DOHH2 (cell line): ENCODE data around the gene IPO8.

Experiments used
- H3F3A ChIP-seq: fragments of 200-600 bp; sonication (generic), shearing (Covaris generic); 2 replicates; pipeline ENCODE4 v1.6.0; 2016; ENCODE audit warnings: antibody characterized with exemption, mild to moderate bottlenecking; ENCODE audit not compliant: control insufficient read depth, insufficient read depth
- H3K27ac ChIP-seq: fragments of 200-600 bp; sonication (generic); 2 replicates; pipeline ENCODE4 v1.5.1; 2014; ENCODE audit warnings: low read depth, mild to moderate bottlenecking, low read length, moderate library complexity
- H3K27me3 ChIP-seq: fragments of 200-600 bp; sonication (generic); 2 replicates; pipeline ENCODE4 v1.6.1; 2014; ENCODE audit warnings: mild to moderate bottlenecking, low read length, mixed read lengths; ENCODE audit not compliant: control insufficient read depth
- H3K36me3 ChIP-seq: fragments of 200-600 bp; sonication (generic); 2 replicates; pipeline ENCODE4 v1.6.1; 2014; ENCODE audit warnings: mild to moderate bottlenecking, low read length, moderate library complexity, mixed read lengths; ENCODE audit not compliant: control insufficient read depth
- H3K4me1 ChIP-seq: fragments of 200-600 bp; sonication (generic); 2 replicates; pipeline ENCODE4 v1.6.1; 2014; ENCODE audit warnings: mild to moderate bottlenecking, low read length, mixed read lengths; ENCODE audit not compliant: control insufficient read depth
- H3K4me2 ChIP-seq: fragments of 200-600 bp; sonication (generic); 2 replicates; pipeline ENCODE4 v1.6.0; 2014; ENCODE audit warnings: mild to moderate bottlenecking, low read length, moderate library complexity
- H3K4me3 ChIP-seq: fragments of 200-600 bp; sonication (generic); 2 replicates; pipeline ENCODE4 v1.5.1; 2014; ENCODE audit warnings: mild to moderate bottlenecking, low read length, mixed read lengths
- H3K79me2 ChIP-seq: fragments of 200-600 bp; sonication (generic); 2 replicates; pipeline ENCODE4 v1.6.1; 2014; ENCODE audit warnings: mild to moderate bottlenecking, low read length, mixed read lengths; ENCODE audit not compliant: control insufficient read depth
- H3K9me2 ChIP-seq: fragments of 200-600 bp; sonication (generic); replicated peaks from 2 replicates; pipeline ENCODE4 v1.6.1; 2014; ENCODE audit warnings: mild to moderate bottlenecking, low read length, mixed read lengths; ENCODE audit not compliant: control insufficient read depth
- H3K9me3 ChIP-seq: fragments of 200-600 bp; sonication (generic); 2 replicates; pipeline ENCODE4 v1.6.1; 2014; ENCODE audit warnings: antibody characterized with exemption, low read length, mixed read lengths; ENCODE audit not compliant: control insufficient read depth, insufficient read depth
- H4K20me1 ChIP-seq: fragments of 200-600 bp; sonication (generic); 2 replicates; pipeline ENCODE4 v1.6.0; 2014; ENCODE audit warnings: low read depth, mild to moderate bottlenecking, antibody characterized with exemption, low read length, moderate library complexity; ENCODE audit not compliant: control insufficient read depth, insufficient read depth
- EZH2phosphoT487 ChIP-seq: fragments of 200-600 bp; sonication (generic); IDR thresholded peaks from 2 replicates; pipeline ENCODE4 v1.6.1; 2017; ENCODE audit warnings: borderline replicate concordance, mild to moderate bottlenecking, antibody characterized with exemption, low read length, moderate library complexity, mixed read lengths
- TF ChIP-seq, protein P1 (sequence below): fragments of 200-600 bp; sonication (generic); IDR thresholded peaks from one replicate; pipeline ENCODE4 v1.5.1; 2014; ENCODE audit warnings: antibody characterized with exemption, mild to moderate bottlenecking, low read depth, low read length; ENCODE audit not compliant: poor library complexity, severe bottlenecking

The IPO8 gene

DNA sequence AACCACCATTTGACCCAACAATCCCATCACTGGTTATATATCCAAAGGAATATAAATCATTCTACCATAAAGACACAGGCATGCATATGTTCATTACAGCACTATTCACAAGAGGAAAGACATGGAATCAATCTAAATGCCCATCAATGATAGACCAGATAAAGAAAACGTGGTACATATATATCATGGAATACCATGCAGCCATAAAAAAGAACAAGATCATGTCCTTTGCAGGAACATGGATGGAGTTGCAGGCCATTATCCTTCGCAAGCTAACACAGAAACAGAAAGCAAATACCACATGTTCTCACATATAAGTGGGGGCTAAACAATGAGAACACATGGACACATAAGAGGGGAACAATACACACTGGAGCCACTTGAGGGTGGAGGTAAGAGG is 43.4 kb upstream of the IPO8 start:
- Histone ChIP-seq H3K9me2 (no peaks in the 10 kb centered on the region), H3K9me3 (no peaks in the 10 kb centered on the region), H3K27me3 (no peaks in the 10 kb centered on the region), H3K36me3 (peaks cover 5% of the 10 kb centered on the region; the same call in 1 of the 2 replicates), H3K4me1 (no peaks in the 10 kb centered on the region), H3K79me2 (no peaks in the 10 kb centered on the region), H3F3A (no peaks in the 10 kb centered on the region), H4K20me1 (no peaks in the 10 kb centered on the region), H3K4me2 (no peak overlapping the region), H3K27ac (no peak overlapping the region), H3K4me3 (no peak overlapping the region)
- TF ChIP-seq, protein P1, sequence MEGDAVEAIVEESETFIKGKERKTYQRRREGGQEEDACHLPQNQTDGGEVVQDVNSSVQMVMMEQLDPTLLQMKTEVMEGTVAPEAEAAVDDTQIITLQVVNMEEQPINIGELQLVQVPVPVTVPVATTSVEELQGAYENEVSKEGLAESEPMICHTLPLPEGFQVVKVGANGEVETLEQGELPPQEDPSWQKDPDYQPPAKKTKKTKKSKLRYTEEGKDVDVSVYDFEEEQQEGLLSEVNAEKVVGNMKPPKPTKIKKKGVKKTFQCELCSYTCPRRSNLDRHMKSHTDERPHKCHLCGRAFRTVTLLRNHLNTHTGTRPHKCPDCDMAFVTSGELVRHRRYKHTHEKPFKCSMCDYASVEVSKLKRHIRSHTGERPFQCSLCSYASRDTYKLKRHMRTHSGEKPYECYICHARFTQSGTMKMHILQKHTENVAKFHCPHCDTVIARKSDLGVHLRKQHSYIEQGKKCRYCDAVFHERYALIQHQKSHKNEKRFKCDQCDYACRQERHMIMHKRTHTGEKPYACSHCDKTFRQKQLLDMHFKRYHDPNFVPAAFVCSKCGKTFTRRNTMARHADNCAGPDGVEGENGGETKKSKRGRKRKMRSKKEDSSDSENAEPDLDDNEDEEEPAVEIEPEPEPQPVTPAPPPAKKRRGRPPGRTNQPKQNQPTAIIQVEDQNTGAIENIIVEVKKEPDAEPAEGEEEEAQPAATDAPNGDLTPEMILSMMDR = no peak
- no peak for TF ChIP-seq EZH2phosphoT487

DNA sequence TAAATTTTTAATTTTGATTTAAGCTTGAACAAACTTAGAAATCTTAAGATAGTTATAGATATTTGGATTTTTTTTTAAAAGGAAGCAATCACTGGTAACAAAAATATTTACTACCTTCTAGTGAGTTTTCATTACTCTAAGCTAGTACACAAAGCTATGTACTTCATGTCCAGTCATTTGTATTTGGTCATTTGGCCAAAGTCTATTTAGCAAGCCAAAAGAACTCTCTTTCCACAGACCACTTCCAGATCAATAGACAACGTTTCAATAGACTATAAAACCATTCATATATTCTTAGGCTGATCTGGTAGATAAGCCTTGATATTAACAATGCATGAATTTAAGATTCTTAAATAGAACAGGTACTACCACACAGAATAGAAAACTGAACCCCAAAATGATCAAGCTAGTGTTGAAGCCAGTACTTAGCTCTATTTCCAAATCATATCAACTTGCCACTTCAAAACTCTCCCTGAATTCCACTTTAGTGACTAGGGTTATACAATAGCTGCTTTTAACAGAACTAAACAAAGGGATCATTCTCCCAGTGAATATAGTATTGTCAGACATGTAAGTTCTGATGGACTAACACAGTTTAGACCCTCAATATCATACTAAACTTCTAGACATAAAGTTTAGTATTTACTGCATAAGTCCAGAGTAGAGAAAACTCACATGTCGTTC is 37.4 kb upstream of the IPO8 start:
- Histone ChIP-seq H3K79me2 (no peaks in the 10 kb centered on the region), H3K4me3 (no peak overlapping the region), H3F3A (no peaks in the 10 kb centered on the region), H3K4me1 (no peaks in the 10 kb centered on the region), H3K36me3 (peaks cover 4% of the 10 kb centered on the region; the same call in 1 of the 2 replicates), H3K9me2 (no peaks in the 10 kb centered on the region), H3K9me3 (no peaks in the 10 kb centered on the region), H3K4me2 (no peak overlapping the region), H4K20me1 (no peaks in the 10 kb centered on the region), H3K27ac (no peak overlapping the region), H3K27me3 (no peaks in the 10 kb centered on the region)
- TF ChIP-seq, protein P1 = no peak
- TF ChIP-seq EZH2phosphoT487 = no peak

DNA sequence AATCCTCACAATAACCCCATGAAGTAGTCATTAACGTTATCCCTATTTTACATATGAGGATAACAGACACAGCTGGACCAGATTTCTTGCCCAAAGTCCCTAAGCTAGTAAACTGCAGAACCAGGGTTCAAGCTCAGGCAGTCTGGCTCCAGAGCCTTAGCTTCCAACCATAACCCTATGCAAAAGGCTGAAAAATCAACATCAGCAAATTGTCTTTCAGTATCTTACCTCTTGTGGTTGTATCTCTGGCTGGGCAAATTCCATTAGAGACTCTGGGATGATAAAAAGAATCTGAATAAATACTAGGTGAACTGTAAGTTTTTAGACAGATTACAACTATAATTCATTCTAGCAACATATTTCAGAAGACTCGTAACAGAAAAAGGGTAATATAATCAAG is 34.3 kb upstream of the IPO8 start:
- no peaks in the 10 kb centered on the region for H4K20me1 ChIP-seq
- no peaks in the 10 kb centered on the region for H3F3A ChIP-seq
- H3K4me2 ChIP-seq = no peak overlapping the region
- no peaks in the 10 kb centered on the region for H3K9me3 ChIP-seq
- no peaks in the 10 kb centered on the region for H3K27me3 ChIP-seq
- no peak for TF ChIP-seq EZH2phosphoT487
- TF ChIP-seq, protein P1 = no peak
- H3K4me1 ChIP-seq = no peaks in the 10 kb centered on the region
- H3K27ac ChIP-seq = no peak overlapping the region
- H3K79me2 ChIP-seq = no peaks in the 10 kb centered on the region
- H3K9me2 ChIP-seq = no peaks in the 10 kb centered on the region
- no peak overlapping the region for H3K4me3 ChIP-seq
- peaks cover 2% of the 10 kb centered on the region; the same call in 1 of the 2 replicates for H3K36me3 ChIP-seq
